Measurements from ENCODE around the gene PNPLA5. TPM values are rescaled to one million over a fixed set of nuclear protein-coding genes. Genes with fewer than 3 reads are reported as not detected.

Gene PNPLA5, protein sequence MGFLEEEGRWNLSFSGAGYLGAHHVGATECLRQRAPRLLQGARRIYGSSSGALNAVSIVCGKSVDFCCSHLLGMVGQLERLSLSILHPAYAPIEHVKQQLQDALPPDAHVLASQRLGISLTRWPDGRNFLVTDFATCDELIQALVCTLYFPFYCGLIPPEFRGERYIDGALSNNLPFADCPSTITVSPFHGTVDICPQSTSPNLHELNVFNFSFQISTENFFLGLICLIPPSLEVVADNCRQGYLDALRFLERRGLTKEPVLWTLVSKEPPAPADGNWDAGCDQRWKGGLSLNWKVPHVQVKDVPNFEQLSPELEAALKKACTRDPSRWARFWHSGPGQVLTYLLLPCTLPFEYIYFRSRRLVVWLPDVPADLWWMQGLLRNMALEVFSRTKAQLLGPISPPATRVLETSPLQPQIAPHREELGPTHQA
- not detected for total RNA-seq

DNA sequence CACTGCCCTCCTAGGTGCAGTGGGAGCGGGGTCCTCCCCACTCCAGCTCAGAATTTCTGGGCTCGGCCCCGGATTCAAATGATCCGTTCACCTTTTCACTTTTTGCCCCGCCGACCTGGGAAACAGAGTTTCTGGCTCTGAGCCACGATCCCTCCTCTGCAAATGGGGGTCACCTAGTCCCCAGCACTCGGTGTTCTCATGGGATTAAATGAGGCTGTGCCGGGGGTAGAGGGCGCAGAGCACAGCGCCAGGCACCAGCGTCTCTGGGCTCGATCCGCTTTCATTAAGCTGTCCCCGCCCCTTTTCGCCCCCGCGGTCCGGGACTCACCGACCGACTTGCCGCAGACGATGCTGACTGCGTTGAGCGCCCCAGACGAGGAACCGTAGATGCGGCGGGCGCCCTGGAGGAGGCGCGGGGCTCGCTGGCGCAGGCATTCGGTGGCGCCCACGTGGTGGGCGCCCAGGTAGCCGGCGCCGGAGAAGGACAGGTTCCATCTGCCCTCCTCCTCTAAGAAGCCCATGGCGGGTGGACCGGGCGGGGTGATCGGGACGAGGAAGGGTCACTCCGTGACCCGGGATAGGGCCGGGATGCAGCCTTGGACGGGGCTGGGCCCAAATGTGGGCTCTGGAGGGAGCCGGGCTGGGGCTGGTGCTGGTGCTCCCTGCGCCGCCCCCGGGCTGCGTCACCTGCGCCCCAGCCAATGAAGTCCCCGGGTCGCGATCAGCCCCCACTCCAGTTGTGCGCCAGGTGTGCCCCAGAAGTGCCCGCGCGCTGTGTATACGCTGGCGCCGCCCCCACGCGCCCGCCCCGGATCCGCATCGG is at the start of gene PNPLA5:
TSS of gene PNPLA5 (minus strand) at position 654 of the 823 bp plus-strand sequence. CDS start at position 521, 133 bp downstream.

DNA sequence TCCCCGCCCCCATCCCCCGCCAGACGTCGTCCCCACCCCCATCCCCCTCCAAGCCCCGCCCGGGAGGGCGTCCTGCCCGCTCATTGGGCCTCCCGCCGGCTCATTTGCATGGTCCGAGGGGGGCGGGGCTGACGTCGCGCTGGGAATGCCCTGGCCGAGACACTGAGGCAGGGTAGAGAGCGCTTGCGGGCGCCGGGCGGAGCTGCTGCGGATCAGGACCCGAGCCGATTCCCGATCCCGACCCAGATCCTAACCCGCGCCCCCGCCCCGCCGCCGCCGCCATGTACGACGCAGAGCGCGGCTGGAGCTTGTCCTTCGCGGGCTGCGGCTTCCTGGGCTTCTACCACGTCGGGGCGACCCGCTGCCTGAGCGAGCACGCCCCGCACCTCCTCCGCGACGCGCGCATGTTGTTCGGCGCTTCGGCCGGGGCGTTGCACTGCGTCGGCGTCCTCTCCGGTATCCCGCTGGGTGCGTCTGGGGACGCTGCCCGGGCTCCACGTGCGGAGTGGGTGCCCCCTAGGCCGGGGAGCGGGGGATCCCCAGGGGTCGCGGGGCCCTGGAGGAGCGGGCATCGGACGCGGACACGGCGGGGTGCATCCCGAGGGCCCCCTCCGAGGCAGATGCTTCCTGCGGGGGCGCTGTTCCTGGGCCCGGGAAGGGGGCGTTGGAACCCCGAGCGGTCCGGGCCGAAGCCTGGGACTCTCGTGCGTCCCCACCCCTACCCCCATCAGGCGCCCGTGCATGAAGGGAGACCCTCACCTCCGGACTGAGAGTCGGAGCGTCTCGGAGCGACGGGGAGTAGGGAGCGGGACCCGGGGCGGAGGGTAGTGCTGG is 32.0 kb upstream of the PNPLA5 start, which contains the start of gene PNPLA3:
TSS of gene PNPLA3 (plus strand) at position 175 of the 834 bp plus-strand sequence. CDS start at position 282, 107 bp downstream.

DNA sequence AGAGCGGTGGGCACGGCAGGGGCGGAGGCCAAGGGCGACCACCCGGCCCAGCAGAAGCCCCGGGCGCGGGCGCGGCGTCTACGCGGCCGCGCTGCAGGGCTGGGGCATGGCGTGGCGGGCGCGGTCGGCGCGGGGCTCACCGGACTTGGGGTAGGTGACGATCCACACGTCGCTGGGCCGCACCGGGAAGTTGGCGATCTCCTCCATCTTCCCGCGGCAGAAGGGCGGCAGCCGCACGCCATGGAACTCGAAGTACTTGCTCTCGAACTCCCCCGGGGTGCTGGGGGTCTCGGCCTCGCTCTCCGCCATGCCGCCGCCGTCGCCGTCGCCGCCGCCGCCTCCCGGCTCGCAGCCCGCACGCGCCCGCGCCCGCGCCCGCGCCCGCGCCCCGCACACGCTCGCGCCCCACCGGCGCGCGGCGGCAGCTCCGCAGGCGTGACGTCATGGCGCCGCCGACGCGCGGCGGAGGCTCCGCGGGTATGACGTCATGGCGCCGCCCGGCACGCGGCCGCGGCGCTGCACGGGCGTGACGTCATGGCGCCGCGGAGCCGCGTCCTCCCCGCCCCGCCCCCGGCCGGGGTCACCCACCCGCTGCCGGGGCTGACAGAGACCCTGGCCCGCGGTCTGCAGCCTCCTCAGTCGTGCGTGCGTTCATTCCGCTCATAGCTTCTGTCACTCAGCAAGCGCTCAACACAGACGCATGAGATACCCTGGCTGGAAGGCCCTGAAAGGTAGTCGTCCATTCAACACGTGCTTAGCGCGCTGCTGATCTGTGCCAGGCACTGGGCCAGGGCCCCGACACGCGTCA is 29.5 kb downstream of the PNPLA5 start, which contains the start of gene SULT4A1:
TSS of gene SULT4A1 (minus strand) at position 440 of the 808 bp plus-strand sequence. CDS start at position 309, 131 bp downstream.

Other genes starting within 250 kb of the PNPLA5 start
- gene EFCAB6, start 79.7 kb downstream of the PNPLA5 start, total RNA-seq: 10.7 TPM
- gene SULT4A1, start 29.5 kb downstream of the PNPLA5 start, total RNA-seq: 1.8 TPM
- gene PNPLA3, start 31.8 kb upstream of the PNPLA5 start, total RNA-seq: 1.3 TPM
- gene SAMM50, start 63.4 kb upstream of the PNPLA5 start, total RNA-seq: 44.5 TPM
- gene PARVB, start 132.3 kb upstream of the PNPLA5 start, total RNA-seq: 36.4 TPM

Data from metanephros (tissue), 1 donor.